ENCODE measurements around the gene MLXIP. TPM values are rescaled to one million over a fixed set of nuclear protein-coding genes. Genes with fewer than 3 reads are reported as not detected.

The MLXIP gene
- total RNA-seq, 6 experiments from 2014 or later = 13.9 to 45.9 (median 16.6) TPM

DNA sequence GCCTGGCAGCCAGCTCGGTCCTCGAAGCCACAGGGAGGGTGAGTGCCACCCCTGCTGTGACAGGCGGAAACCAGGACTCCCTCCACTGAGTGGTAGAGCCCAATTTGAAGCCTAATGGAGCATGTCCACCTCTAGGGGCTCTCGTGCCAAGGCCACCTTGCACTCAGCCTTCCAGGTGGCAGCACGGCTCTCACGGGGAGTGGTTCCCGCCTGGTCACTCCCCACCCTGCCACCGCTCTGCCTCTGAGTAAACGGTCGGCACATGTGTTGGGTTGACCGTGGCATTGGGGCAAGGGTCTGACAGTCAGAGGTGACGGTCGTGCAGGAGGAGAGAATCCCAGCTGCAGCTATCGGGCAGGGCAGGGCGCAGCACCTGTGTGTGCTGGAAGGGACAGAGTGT is 60.7 kb downstream of the MLXIP start:
- Histone ChIP-seq H3K4me1 (no peaks in the 10 kb centered on the region), H3K9me3 (no peaks in the 10 kb centered on the region), H3K4me3 (no peak overlapping the region), H3K27me3 (no peaks in the 10 kb centered on the region), H3K27ac (no peak overlapping the region), H3K36me3 (peaks cover 9 to 28% (median 14%) of the 10 kb centered on the region in 4 donors)
- ATAC-seq (no peak), DNase-seq (no peak)
- no peak for TF ChIP-seq POLR2A (IDR thresholded peaks at IDR 0.05)
- TF ChIP-seq, protein P1, sequence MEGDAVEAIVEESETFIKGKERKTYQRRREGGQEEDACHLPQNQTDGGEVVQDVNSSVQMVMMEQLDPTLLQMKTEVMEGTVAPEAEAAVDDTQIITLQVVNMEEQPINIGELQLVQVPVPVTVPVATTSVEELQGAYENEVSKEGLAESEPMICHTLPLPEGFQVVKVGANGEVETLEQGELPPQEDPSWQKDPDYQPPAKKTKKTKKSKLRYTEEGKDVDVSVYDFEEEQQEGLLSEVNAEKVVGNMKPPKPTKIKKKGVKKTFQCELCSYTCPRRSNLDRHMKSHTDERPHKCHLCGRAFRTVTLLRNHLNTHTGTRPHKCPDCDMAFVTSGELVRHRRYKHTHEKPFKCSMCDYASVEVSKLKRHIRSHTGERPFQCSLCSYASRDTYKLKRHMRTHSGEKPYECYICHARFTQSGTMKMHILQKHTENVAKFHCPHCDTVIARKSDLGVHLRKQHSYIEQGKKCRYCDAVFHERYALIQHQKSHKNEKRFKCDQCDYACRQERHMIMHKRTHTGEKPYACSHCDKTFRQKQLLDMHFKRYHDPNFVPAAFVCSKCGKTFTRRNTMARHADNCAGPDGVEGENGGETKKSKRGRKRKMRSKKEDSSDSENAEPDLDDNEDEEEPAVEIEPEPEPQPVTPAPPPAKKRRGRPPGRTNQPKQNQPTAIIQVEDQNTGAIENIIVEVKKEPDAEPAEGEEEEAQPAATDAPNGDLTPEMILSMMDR (IDR thresholded peaks at IDR 0.05) = no peak
- 78% methylated on average over 4 of the region's 15 CpGs for WGBS (ENCODE audit: insufficient coverage, low coverage, low lambda C conversion rate, missing lambda C conversion rate)
- intact Hi-C loops (cut with DNase I) = loop anchor here in 1 of 2 donors (5.0 kb wide), 1 partner anchor 58 kb away; no protein-coding TSS in a partner anchor

DNA sequence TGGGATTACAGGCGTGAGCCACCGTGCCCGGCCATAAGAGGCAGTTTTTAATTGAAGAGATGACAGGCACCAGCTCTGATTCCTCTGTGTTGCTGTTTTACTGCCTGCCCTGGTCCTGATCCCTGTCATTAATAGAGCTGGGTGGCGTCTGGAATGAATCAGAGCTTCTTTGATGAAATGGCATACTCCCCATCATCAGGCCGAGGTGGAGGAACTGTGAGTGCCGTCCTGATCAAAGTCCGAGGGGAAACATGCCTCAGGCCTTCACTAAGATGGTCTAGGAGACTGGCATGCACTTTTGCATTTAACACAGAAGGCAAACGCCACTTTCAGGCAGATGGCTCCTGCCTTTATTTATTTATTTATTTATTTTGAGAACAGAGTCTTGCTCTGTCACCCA is 61.4 kb downstream of the MLXIP start:
- peaks cover 9 to 28% (median 14%) of the 10 kb centered on the region in 4 donors for H3K36me3 ChIP-seq
- intact Hi-C loops (cut with DNase I) = loop anchor here (5.0 to 10.0 kb wide), 2 partner anchors 55 to 57 kb away; no protein-coding TSS in a partner anchor
- no peak overlapping the region for H3K4me3 ChIP-seq
- no peak overlapping the region for H3K27ac ChIP-seq
- H3K9me3 ChIP-seq = no peaks in the 10 kb centered on the region
- 92% methylated on average over 2 of the region's 8 CpGs for WGBS (ENCODE audit: insufficient coverage, low coverage, low lambda C conversion rate, missing lambda C conversion rate)
- DNase-seq (no peak), ATAC-seq (no peak)
- H3K4me1 ChIP-seq = no peaks in the 10 kb centered on the region
- no peak for TF ChIP-seq POLR2A (IDR thresholded peaks at IDR 0.05)
- TF ChIP-seq, protein P1 (IDR thresholded peaks at IDR 0.05) = no peak
- H3K27me3 ChIP-seq = no peaks in the 10 kb centered on the region

DNA sequence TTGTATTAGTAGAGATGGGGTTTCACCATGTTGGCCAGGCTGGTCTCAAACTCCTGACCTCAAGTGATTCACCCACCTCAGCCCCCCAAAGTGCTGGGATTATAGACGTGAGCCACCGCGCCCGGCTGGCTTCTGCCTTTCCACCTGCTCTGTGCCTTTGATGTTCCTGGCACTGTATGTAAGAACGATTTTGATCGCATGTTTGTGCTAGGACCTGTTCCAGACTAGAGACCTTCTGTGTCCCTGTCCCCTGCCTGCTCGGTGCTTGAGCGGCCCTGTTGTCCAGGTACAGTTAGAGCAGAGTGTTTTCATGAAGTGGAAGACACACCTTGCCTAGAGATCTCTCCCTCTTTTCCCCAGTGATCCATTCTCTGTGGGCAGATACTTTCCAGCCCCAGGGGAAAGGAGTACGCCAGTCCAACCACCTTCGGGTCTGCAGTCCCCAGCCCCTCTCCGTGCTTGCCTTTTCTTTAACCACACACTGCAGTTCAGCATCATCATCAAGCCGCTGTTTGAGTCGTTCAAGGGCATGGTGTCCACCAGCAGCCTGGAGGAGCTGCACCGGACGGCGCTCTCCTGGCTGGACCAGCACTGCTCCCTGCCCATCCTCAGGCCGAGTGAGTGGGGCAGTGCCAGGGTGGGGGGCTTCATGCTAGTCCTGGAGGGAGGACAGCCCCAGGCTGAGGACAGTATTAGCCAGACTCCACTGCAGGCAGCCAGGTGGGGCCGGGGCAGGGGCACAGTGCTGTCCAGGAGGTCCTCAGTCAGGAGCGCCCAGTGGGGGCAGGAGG is 62.1 kb downstream of the MLXIP start:
- WGBS (ENCODE audit: insufficient coverage, low coverage, low lambda C conversion rate, missing lambda C conversion rate) = 63% methylated on average over 2 of the region's 19 CpGs
- no peak for ATAC-seq
- H3K9me3 ChIP-seq = no peaks in the 10 kb centered on the region
- intact Hi-C loops (cut with DNase I) = loop anchor here in 1 of 2 donors (10.0 kb wide), 1 partner anchor 54 kb away; no protein-coding TSS in a partner anchor
- H3K4me3 ChIP-seq = no peak overlapping the region
- no peak overlapping the region for H3K27ac ChIP-seq
- TF ChIP-seq POLR2A (IDR thresholded peaks at IDR 0.05) = no peak
- TF ChIP-seq, protein P1 (IDR thresholded peaks at IDR 0.05) = no peak
- H3K36me3 ChIP-seq = peaks cover 5 to 28% (median 10%) of the 10 kb centered on the region in 4 donors
- no peaks in the 10 kb centered on the region for H3K27me3 ChIP-seq
- DNase-seq = no peak
- H3K4me1 ChIP-seq = no peaks in the 10 kb centered on the region

DNA sequence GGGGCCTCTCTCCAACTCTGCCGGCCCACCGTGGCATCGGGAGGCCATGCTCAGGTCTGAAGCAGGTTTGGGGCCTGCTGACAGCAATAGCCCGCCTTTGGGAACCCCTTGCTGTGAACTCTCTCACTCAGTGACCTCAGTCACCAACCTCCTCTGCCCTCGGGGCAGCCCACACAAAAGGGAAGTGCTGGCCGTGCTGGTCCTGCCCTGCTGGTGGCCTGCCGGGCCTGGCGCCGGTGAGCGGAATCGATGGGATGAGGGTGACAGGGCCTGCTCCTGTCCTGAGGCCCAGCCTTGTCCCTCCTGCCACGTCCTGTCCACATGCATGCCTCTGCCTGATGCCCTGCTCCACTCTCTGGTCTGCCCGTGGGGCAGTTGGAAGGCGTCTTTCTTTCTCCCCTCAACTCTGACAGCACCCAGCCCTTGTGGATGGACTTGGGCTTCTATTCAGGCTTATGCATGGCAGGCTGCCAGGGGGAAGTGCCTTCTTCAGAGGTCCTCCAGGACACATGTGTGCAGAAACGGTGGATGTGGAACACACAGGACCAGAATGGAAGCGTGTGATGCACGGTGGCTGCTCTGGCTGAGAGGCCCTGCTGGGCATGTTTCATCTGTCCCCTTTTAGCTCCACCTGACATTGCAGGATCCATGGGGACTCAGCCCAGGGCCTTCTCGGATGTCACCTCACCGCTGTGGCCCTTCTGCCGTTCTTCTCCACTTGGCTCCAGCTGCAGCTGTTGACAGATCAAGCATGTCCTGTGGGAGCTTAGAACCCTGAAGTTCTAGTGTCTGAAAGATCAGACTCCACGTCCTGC is 63.6 kb downstream of the MLXIP start:
- no peak for DNase-seq
- ATAC-seq = no peak
- H3K27ac ChIP-seq = no peak overlapping the region
- H3K36me3 ChIP-seq = peaks cover 5 to 28% (median 10%) of the 10 kb centered on the region in 4 donors
- H3K9me3 ChIP-seq = no peaks in the 10 kb centered on the region
- WGBS (ENCODE audit: insufficient coverage, low coverage, low lambda C conversion rate, missing lambda C conversion rate) = 40% methylated on average over 1 of the region's 21 CpGs
- H3K4me3 ChIP-seq = no peak overlapping the region
- intact Hi-C loops (cut with DNase I) = loop anchor here in 1 of 2 donors (10.0 kb wide), 1 partner anchor 53 kb away; no protein-coding TSS in a partner anchor
- TF ChIP-seq, protein P1 (IDR thresholded peaks at IDR 0.05) = no peak
- TF ChIP-seq POLR2A (IDR thresholded peaks at IDR 0.05) = no peak
- no peaks in the 10 kb centered on the region for H3K4me1 ChIP-seq
- no peaks in the 10 kb centered on the region for H3K27me3 ChIP-seq

Data from right lobe of liver (tissue), 6 donors.